GM21723 (cell line): ENCODE results near the gene ARHGAP32.

Experiments
- ATAC-seq: cut with Tn5 transposase; IDR thresholded peaks from one replicate; pipeline ENCODE4 v1.9.1; 2021; ENCODE audit warnings: mild to moderate bottlenecking, moderate library complexity; ENCODE audit not compliant: unreplicated experiment

The ARHGAP32 gene

DNA sequence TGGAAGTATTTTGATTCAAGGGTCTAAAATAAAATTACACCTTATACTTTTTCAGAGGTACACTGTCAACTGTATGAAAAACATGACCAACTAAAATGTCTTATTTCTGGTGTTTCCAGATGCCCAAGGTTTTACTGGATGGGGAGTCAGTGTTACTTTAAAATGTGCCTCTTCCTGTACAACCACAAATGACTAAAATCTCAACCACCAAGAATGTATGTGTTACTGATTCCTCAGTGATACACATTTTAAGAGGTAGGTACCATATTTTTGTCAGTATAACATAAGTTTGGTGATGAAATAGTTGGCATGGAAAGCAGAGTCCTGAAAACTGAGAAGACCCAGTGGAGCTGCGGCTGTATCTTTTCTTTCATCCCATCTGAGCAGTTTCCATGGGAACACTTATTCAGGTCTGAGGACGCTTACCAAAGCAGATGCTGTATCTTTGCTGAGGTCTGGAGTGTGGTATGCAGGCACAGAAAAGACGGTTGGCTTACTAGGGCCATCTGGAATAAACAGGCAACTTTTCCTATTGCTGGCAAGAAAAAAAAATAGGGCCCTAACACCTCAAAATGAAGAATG, 228.3 kb downstream of the ARHGAP32 start:
- no peak for ATAC-seq

DNA sequence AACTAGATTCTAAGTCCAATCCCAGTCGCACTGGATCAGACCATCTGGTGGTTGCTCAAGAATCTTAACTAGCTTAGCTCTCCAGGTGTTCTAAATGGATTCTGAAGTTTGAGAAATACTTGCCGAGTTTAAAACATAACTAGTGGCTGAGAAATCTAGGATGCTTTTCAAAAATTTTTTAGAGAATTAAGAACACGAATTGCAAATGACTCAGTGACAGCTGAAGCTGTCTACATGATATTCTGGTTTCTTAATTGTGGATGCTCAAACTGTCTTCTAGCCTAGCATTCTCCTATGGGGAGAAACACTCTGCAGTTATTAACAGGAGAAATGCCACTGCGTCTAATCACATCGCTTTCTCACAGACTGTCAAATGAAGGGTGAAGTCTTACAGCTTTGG, 229.2 kb downstream of the ARHGAP32 start:
- ATAC-seq = no peak

DNA sequence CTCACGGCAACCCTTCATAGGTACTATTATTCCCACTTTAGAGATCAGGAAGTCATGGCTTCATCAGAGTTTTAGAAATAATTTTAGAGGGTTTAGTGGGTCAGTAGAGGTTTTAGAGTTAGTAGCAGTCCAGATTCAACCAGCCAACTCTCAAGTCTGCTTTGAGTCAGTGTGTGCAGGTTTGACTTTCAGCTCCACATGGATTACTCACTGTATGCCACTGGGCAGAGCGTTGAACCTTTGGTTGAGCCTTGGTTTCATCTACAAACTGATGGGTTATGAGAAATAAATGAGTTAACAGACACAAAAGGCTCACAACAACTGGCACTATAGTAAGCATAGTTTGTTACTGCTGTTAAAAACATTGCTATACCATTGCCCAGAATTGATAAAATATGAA, 230.5 kb downstream of the ARHGAP32 start:
- no peak for ATAC-seq

DNA sequence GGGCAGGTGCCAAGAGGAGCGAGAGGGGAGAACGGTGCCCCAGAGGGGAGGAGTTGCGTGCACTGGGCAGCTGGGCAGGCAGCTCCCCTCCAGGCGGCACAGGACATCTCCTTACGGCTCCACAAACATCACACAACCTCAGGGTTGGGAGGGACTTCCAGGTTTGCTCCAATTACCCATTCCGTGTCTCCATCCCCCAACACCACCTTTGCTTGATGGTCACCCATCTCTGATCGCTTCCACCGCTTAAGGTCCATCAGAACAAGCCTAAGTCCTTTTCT, 235.0 kb downstream of the ARHGAP32 start:
- no peak for ATAC-seq

DNA sequence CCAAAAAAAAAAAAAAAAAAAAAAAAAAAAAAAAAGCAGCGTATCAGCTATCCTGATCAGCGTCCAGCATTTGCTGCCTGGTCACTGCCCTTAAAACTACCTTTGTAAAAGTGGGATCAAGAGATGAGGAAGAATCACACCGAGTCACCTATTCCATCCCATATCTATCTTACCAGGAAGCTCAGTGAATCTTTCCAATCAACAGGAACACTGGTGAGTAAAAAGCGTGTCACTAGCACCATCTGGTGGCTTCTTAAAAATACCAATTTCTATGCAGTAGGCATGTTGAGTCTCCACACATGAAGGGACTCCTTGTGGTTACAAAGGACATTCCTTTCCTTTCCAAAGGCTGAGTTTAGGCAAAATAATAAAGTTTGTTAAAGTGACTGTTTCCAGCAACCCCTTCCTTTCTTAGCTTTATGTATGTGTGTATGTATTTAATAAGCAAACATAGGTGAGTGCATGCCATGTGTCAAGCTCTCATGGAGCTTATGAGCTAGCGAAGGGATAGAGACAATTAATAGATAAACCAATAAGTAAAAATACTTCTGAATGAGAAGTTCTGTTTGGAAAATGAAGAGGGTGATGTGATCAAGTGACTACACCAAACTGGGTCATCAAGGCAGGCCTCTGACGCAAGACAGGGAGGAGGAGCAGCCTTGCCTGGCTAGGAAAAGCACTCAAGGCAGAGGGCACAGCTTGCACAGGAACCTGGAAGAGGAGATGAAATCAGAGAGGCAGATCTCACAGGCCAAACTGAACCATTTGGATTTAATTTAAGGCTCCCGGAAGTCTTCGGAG, 235.5 kb downstream of the ARHGAP32 start:
- peak; percentile 83 for ATAC-seq

DNA sequence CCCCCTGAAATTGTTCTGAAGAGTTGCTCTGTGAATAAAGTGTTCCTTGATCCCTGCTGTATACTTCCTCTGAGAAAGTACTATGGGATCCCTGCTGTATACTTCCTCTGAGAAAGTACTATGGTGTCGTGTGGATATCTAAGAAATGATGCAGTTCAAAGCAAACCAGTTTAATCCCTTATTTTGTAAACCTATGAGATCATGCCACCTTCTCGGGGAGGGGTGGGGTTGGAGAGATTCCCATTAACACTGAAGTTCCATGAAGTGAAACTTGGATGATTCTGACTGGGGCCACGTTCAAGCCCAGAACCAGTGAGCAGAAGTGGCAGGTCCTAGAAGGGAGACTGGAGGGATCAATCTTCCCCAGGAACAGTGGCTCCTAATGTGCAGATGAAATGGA, 236.5 kb downstream of the ARHGAP32 start:
- no peak for ATAC-seq

DNA sequence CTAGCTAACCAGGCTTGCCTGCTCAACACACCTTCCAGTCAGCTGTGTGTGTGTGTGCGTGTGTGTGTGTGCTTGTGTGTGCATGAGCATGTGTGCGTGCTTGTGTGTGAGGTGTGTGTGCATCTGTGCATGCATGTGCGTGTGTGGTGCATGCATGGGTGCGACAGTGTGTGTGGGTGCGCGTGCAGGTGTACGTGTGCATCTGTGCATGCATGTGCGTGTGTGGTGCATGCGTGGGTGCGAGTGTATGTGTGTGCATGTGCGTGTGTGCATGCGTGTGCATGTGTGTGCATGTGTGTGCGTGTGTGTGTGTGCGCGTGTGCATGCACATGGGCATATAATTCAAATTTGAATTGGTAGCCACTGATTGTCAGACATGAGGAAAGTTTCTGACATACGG, 239.0 kb downstream of the ARHGAP32 start:
- no peak for ATAC-seq

DNA sequence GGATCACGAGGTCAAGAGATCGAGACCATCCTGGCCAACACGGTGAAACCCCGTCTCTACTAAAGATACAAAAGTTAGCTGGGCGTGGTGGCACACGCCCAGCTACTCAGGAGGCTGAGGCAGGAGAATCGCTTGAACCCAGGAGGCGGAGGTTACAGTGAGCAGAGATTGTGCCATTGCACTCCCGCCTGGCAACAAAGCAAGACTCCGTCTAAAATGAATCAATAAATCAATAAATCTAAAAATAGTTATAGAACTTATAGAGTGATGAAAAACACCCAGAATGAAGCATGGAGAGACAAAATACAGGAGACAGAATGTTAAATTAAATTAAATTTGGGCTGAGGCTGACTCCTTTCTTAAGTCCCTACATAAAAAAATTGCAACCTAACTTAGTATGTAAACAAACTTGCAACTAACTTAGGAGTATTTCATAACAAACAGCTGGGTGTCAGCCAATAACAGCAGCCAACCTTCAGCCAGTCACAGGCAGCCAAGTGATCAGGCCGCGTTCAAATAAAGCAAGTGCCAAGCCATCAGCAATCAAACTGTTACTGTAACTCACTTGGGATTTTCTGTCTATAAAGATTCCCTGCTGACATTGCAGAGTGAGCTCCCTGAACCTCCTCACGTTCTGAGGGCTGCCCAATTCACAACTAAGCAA, 242.2 kb downstream of the ARHGAP32 start:
- no peak for ATAC-seq

DNA sequence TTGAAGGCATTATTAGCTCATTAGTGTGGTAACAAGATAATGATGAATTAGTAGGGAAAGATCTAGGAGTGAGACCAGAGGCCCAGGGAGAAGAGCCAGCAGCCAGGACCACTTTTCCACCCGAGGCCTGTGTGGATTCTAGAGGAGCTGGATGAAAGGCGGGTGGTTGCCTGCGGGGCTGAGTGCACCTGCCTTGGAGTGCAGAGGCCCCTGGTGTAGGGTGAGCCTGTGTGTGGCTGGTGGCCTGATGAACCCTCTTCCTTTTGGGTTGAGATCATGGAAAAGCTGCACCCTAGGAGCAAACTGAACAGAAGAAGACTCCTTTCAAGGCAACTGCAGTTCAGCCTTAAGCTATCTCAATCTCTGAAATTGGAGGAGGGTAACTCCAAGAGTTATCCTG, 243.5 kb downstream of the ARHGAP32 start:
- no peak for ATAC-seq

DNA sequence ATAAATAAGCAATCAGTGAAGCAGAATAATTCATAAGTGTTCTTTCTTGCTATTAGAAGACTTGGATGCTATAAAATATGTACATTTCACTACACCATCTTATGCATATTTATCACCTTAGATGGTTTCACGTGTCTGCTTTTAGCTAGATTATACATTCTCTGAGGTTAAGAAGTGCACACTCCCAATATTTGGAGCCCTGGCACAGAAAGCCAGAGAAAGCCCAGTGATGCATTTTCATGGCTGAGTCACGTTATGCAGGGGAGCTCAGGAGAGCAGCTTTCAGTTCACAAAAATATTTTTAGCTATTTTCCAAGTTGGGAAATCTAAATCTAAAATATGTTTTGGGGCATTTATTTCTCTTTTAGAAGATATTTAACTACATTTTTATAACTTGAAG, 244.4 kb downstream of the ARHGAP32 start:
- ATAC-seq = no peak

DNA sequence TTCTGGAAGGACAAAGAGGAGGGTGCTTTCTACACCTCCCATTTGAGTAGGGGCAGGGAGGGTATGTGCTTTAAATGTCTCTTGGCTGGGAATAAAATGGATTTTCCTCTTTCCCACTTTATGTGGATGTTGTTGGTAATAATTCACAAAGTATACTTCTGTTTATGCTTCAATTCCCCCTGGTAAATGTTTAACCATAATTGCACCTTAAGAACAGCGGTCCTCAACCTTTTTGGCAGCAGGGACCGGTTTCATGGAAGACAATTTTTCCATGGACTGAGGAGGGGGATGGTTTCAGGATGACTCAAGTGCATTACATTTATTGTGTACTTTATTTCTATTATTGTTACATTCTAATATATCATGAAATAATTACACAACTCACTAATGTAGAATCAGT, 245.5 kb downstream of the ARHGAP32 start:
- no peak for ATAC-seq

DNA sequence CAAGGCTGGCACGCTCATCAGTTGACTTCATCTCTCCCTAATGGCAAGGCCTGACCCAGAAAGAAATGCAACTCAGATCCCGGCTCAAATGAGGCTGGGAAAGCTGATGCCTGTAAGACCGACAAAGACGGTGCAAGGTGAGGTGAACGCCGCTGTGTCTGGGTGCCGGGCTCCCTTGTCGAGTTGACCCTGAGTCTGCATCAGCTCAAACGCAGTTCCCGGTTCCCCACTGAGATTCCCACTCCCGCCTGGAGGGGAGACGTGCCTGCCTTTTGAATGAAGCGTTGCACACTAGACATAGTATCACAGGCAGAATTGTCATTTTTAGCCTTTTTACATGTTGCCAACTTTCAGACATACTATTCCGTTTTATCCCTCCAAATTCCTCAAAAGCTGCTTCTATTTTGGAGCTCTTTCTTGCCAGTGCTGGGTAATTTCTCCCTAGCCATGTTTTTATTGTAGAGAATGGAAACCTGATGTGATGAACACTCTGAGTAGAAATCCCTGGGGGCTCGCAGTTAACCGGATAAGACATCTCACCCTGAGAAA, 248.6 kb downstream of the ARHGAP32 start:
- no peak for ATAC-seq

DNA sequence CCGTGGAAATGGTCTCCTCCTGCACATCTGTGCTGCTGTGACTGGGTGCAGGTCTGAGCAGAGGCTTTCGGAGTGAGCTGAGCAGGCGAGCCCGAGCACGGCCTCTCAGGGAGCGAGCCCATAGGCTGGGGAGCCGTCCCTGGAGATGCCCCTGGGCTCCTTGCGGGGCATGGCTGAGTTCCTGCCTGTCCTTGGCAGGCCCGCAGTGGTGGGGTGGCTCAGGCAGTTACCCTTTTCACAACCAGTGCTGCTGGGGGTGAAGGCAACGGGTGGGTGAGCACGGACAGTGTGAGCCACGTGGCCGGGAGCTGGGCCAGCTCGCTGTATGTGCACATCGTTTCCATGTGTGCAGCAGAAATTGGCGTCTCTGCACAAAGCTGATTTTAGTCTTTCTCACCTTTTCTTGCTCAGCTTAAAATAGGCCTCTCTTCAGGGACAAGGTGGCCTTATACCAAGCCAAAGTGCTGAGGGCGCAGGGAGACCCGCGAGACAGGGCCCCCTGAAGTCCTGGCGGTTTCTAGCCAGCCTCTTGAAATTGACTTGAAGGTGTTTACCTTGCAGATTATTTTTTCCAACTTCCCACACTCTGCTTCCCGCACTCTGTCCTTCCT, 249.2 kb downstream of the ARHGAP32 start, which contains the start of gene TP53AIP1:
TSS of gene TP53AIP1 (minus strand) at position 55 of the 611 bp plus-strand sequence. CDS start 5,053 bp downstream, outside the sequence.
- ATAC-seq = no peak

DNA sequence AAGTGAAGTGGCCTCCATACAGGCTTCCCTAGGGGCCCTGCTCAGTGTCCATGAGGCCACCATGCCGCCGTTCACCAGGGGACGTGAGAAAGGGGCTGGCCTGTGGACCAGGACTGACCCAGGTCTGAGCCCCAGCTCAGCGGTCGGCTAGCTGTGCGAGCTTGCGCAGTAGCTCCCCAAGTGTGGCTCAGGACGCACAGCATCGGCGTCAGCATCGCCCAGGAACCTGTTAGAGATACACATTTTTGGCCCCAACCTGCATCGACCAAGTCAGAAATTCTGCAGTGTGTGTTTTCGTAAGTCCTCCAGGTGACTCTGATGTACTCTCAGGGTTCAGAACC, 249.9 kb downstream of the ARHGAP32 start:
- ATAC-seq = no peak

DNA sequence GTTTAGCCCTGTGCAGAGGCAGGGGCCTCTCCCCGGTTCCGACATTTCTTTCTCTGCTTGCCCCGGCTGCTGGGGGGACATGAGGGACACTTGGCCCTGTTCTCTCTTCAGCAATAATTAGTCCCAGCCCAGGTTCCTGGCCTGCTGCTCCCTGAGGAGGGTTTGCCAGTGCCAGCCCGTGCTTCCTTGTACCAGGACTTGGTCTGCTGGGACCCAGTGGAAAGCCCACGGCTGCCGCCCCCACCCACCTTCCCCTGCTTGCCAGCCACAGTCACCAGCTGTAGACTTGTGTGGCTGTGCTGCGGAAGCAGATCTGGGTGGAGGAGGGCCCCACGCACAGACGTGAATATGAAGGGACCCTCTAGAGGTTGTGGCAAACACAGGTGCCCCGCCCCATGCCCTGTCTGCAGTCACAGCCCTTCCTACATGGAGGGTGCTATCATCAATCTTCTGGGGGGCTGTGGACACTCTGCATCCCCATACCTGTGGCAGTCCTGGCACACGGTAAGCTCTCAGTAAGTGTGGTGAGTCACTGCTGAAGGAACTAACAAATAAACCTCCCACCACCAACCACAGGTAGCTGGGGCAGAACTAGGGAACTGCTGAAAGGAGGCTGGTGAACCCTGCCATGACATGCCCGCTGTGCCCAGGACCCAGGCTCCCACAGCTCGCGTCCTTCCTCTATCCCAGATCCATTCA, 250.4 kb downstream of the ARHGAP32 start:
- no peak for ATAC-seq

DNA sequence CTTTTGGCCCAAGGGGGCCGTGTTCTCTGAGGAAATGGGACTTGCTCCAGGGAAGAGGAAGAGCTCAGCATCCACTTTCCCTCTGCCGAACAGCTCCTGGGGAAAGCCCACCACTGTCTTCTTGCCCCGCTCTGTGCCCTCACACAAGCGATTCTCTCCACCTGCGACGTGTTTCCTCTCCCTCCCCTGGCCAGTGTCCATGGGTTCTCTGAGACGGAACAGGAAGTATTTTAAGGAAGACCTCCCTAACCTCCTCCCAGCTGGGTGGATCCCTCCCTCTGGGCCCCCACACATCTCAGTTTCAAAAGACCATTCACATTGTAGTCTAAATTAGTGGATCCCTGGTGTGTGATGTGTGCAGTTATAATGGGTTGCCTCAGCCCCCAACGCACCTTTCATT, 251.0 kb downstream of the ARHGAP32 start:
- no peak for ATAC-seq

DNA sequence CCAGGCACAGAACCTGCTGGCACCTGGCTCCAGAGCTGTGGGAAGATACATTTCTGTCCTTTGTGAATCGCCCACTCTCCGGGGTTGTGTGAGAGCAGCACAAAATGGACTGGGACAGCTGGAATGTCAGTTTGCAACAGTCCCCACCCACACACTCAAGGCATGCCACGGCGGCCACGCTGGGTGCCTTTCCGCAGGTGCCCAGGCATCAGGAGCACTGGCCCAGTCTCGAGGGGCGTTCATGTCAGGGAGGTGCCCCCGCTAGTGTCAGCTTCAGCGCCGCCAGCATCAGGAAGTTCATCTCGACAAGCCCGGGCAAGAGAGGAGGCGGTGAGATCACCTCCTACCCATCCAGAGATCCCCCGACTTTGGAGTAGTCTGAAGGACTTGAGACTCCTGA, 251.5 kb downstream of the ARHGAP32 start:
- no peak for ATAC-seq

DNA sequence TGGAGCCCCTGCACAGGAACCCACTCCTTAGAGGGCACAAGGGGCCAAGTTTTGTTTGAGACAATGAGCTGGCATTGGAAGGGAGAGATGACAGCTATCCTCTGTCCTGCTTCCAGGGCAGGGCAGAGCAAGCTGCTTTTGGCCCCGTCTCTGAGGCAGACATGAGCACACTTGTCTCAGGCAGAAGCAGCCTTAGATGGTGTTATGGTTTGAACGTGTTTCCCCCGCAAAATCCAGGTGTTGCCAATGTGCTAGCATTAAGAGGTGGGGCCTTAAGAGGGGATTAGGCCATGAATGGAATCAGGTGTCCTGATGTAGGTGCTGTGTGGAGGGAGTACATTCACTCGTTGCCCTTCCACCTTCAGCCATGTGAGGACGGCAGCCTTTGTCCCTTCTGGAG, 252.0 kb downstream of the ARHGAP32 start:
- no peak for ATAC-seq

DNA sequence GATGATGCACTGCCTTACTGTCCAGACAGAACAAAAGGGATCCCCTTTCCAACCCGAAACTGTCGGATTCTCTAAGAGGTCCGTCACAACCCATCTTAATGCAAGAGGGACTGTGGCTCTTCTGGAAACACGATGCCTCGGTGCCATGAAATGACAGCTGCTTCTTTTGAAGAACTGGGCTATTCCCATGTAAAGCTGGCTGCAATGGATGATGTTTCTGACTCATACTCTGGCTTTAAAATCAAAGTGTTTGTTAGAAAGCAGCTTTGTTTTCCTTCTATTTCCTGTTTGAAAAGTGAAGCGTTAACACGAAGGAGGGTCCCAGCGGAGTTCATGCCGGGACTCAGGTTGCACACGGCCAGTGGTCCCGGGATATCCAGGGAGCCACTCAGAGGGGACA, 252.5 kb downstream of the ARHGAP32 start:
- ATAC-seq = no peak

DNA sequence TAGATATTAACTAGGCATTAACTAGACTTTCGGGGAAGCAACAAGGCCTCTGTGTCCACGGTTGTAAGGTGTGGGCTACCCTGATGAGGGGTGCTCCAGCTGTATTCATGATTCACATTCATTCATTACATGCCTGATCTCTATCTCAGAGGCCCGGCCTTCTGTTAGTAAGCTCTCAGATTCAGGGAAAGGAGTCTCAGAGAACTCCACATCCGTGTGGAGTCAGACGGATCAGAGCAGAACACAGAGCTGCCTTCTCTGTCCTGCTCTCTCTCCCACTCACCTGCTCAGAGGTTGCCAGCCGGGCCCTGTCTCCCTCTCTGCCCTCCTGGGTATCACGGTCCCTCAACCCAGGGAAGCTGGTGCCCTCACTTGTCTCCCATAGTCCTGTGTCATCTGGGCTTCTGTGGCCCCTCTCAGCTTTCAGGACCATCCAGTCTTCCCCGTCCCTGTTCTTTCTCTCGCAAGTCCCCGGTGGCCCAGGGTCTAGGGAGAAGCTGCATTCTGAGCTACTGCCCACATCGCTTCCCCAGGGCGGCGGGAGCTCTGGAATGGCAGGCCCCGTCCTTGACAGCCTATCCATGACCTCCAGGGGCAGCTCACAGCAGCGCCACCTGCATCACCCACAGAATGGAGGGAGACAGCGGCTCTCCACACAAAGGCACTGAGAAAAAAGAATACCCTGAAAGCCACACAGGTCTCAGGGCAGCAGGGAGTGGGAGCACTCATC, 253.8 kb downstream of the ARHGAP32 start:
- ATAC-seq = no peak
